MCF 10A (cell line): ENCODE results near the gene LGALSL. TPM values are rescaled to one million over a fixed set of nuclear protein-coding genes. Genes with fewer than 3 reads are reported as not detected.

Source experiments
- BruUV-seq: library from RNA; stranded (reverse); fragments of 400-500 nt; replicated peaks from 2 replicates; lab custom pipeline; 2021; lab: Mats Ljungman, UMichigan
- CTCF ChIA-PET: fragments of 300-600 bp; sonication (Branson Sonifier 250); formaldehyde crosslinking; extraction: SDS; loops from one replicate; lab custom pipeline; 2021; ENCODE audit warnings: antibody characterized with exemption, inconsistent platforms; lab: Yijun Ruan, JAX
- POLR2A ChIA-PET: fragments of 300-600, 350-650 bp; sonication (Branson Sonifier 250); formaldehyde crosslinking; extraction: SDS; loops from one replicate; lab custom pipeline; 2020; ENCODE audit warnings: antibody characterized with exemption, inconsistent platforms; lab: Yijun Ruan, JAX
- DNase-seq: peaks from one replicate; pipeline ENCODE4 v3.0.0-alpha.2; 2018; ENCODE audit not compliant: unreplicated experiment
- H3K27ac Mint-ChIP-seq: one replicate; pipeline ENCODE4 v1.8.0; 2022; ENCODE audit warnings: mild to moderate bottlenecking, low read depth, mixed read lengths; ENCODE audit not compliant: unreplicated experiment
- H3K27me3 Mint-ChIP-seq: one replicate; pipeline ENCODE4 v1.8.0; 2022; ENCODE audit warnings: mixed read lengths; ENCODE audit not compliant: insufficient read depth, unreplicated experiment
- H3K36me3 Mint-ChIP-seq: one replicate; pipeline ENCODE4 v1.8.0; 2022; ENCODE audit warnings: mild to moderate bottlenecking, moderate library complexity, mixed read lengths; ENCODE audit not compliant: insufficient read depth, unreplicated experiment
- H3K4me1 Mint-ChIP-seq: one replicate; pipeline ENCODE4 v1.8.0; 2022; ENCODE audit warnings: mixed read lengths; ENCODE audit not compliant: insufficient read depth, unreplicated experiment
- H3K4me3 Mint-ChIP-seq: one replicate; pipeline ENCODE4 v1.8.0; 2022; ENCODE audit warnings: mild to moderate bottlenecking, moderate library complexity, mixed read lengths; ENCODE audit not compliant: unreplicated experiment
- H3K9me3 Mint-ChIP-seq: one replicate; pipeline ENCODE4 v1.8.0; 2022; ENCODE audit warnings: mixed read lengths; ENCODE audit not compliant: unreplicated experiment
- intact Hi-C: fragments of 100-400 bp; cut with micrococcal nuclease; formaldehyde crosslinking; loops from 2 replicates; pipeline ENCODE4 v1.14.1; 2022
- total RNA-seq: library from RNA; stranded (reverse); gene quantifications from 2 replicates; pipeline ENCODE4 v1.2.3, GENCODE V29; 2022
- TF ChIP-seq, protein P1 (sequence below): fragments of 200-600 bp; IDR thresholded peaks from one replicate; pipeline ENCODE4 v1.8.0; 2022; ENCODE audit warnings: antibody characterized with exemption, mild to moderate bottlenecking; ENCODE audit not compliant: unreplicated experiment

The LGALSL gene
- total RNA-seq, 1 experiment from 2014 or later: 11.4 TPM

DNA sequence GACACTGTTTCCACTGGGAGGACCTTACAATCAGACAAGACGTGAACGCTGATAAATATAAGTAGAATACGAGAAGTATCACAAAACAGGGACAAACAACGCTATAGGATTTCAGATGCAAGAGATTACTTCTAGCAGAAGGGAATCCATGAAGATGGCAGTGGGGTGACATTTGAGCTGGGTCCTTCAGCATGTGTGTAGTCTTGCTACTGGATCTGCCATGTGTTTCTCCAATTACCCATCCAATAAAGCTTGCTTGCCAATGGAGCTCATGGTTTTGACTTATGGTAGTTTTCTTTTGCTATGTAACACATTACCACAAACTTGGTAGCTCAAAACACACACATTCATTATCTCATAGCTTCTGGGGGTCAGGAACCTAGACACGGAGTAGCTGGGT is 32.8 kb upstream of the LGALSL start:
- CTCF ChIA-PET: interaction anchor here (0.6 to 1.1 kb wide), 2 partner anchors 21 to 91 kb away, joined by 3 read pairs; no protein-coding TSS in a partner anchor
- TF ChIP-seq, protein P1, sequence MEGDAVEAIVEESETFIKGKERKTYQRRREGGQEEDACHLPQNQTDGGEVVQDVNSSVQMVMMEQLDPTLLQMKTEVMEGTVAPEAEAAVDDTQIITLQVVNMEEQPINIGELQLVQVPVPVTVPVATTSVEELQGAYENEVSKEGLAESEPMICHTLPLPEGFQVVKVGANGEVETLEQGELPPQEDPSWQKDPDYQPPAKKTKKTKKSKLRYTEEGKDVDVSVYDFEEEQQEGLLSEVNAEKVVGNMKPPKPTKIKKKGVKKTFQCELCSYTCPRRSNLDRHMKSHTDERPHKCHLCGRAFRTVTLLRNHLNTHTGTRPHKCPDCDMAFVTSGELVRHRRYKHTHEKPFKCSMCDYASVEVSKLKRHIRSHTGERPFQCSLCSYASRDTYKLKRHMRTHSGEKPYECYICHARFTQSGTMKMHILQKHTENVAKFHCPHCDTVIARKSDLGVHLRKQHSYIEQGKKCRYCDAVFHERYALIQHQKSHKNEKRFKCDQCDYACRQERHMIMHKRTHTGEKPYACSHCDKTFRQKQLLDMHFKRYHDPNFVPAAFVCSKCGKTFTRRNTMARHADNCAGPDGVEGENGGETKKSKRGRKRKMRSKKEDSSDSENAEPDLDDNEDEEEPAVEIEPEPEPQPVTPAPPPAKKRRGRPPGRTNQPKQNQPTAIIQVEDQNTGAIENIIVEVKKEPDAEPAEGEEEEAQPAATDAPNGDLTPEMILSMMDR: no peak
- Mint-ChIP-seq H3K27ac (no peak overlapping the region), H3K27me3 (no peaks in the 10 kb centered on the region), H3K36me3 (no peaks in the 10 kb centered on the region), H3K4me3 (no peak overlapping the region), H3K9me3 (no peaks in the 10 kb centered on the region), H3K4me1 (no peaks in the 10 kb centered on the region)
- BruUV-seq: no TSS peak
- intact Hi-C loops: no loop called here
- no peak for DNase-seq
- POLR2A ChIA-PET: interaction anchor here (1.6 kb wide), 1 partner anchor 11 kb away, joined by 4 read pairs; no protein-coding TSS in a partner anchor

DNA sequence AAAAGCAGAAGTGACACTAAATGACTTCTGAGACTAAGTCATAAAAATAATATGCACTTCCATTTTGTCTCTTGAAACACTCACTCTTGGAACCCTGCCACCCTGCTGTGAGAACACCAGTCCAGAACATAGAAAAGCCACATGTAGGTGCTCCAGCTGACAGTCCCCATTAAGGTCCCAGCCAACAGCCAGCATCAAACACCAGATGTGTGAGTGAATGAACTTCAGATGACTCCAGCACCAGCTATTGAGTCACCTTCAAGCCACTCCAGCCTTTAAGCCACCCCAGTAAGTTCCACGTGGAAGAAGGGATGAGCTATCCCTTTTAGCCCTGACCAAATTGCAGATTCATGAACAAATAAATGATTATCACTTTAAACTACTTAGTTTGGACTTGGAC is 31.5 kb upstream of the LGALSL start:
- DNase-seq: no peak
- no TSS peak for BruUV-seq
- ChIA-PET CTCF (interaction anchor here (0.9 kb wide), 1 partner anchor 10 kb away, joined by 3 read pairs; no protein-coding TSS in a partner anchor), POLR2A (no interaction called here)
- Mint-ChIP-seq H3K4me1 (no peaks in the 10 kb centered on the region), H3K36me3 (no peaks in the 10 kb centered on the region), H3K27ac (no peak overlapping the region), H3K9me3 (no peaks in the 10 kb centered on the region), H3K27me3 (no peaks in the 10 kb centered on the region), H3K4me3 (no peak overlapping the region)
- TF ChIP-seq, protein P1: no peak
- intact Hi-C loops: no loop called here

DNA sequence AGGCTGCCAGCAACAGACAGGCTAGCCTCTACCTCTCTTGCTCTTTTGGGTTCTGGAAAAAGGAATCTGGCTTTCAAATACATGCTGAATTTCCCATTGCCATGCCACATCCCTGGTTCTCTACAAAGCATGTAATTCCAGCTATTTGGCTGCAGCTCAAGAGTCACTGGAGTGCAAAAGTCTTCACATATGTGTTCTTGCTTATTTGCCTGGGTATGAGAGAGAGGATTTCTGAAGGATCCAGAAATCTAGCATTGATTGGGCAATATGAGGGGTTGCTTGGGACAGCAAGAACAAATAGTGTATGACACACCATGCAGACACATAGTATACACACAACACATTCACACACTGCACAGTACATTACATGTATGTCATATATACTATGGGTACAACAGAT is 30.7 kb upstream of the LGALSL start:
- Mint-ChIP-seq H3K27ac (no peak overlapping the region), H3K9me3 (no peaks in the 10 kb centered on the region), H3K4me3 (no peak overlapping the region), H3K4me1 (no peaks in the 10 kb centered on the region), H3K36me3 (no peaks in the 10 kb centered on the region), H3K27me3 (no peaks in the 10 kb centered on the region)
- POLR2A ChIA-PET: interaction anchor here (0.5 kb wide), 1 partner anchor 68 kb away, joined by 3 read pairs; no protein-coding TSS in a partner anchor
- TF ChIP-seq, protein P1: no peak
- intact Hi-C loops: no loop called here
- CTCF ChIA-PET: interaction anchor here (0.7 to 0.9 kb wide), 2 partner anchors 8 to 9 kb away, joined by 3 read pairs; no protein-coding TSS in a partner anchor
- no TSS peak for BruUV-seq
- no peak for DNase-seq

DNA sequence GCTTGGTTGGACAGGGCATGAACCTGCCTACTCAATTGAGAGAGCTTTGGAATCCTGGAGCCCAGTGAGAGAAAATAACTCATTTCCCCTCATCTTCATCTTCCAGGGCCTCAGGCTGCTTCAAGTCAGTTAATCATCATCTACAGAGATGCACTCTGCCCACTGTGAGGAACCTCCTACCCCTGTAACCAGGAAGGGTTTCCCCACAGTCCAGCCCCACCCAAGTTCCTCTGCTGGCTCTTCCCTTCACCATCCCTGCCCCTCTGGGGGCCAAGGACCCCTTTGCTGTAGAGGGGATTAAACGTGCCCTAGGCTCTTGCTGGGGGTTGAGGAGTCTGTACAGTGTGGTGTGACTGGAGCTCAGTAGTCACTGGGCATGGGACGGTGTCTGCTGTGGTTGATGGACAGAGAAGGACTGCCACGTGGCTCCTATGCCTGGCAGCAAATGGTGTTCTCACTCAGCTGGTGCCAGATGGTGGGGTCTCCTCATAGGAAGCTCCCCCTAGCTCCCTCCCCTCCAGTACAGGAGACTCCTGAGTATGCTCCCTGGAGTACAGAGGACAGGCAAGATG is 29.5 kb upstream of the LGALSL start:
- Mint-ChIP-seq H3K4me3 (no peak overlapping the region), H3K27me3 (no peaks in the 10 kb centered on the region), H3K9me3 (no peaks in the 10 kb centered on the region), H3K27ac (no peak overlapping the region), H3K4me1 (no peaks in the 10 kb centered on the region), H3K36me3 (no peaks in the 10 kb centered on the region)
- CTCF ChIA-PET: interaction anchor here (0.8 to 0.9 kb wide), 2 partner anchors 42 to 93 kb away, joined by 3 read pairs; no protein-coding TSS in a partner anchor
- TF ChIP-seq, protein P1: no peak
- no peak for DNase-seq
- POLR2A ChIA-PET: no interaction called here
- intact Hi-C loops: no loop called here
- BruUV-seq: no TSS peak
